ENCODE data around the gene XCL2. TPM values are rescaled to one million over a fixed set of nuclear protein-coding genes. Genes with fewer than 3 reads are reported as not detected.
"Not testable (repeated sequence)": the region's sequence is repeated elsewhere in the genome, so short reads cannot be mapped to it uniquely, and the experiment has no call there.

Gene XCL2
- total RNA-seq: not detected

- not testable (repeated sequence) for DNase-seq (ENCODE audit: low spot score)
Observed at GRCh38 chr1:168543840-168544498, at the start of gene XCL2. Gene XCL2, minus strand, starts transcription at chr1:168543997. Its CDS starts 33 bp downstream, at chr1:168543964.

- no peak for DNase-seq (ENCODE audit: low spot score)
Observed at GRCh38 chr1:168591641-168592250, 47.9 kb upstream of the XCL2 start.

- no peak for DNase-seq (ENCODE audit: low spot score)
Observed at GRCh38 chr1:168591066-168591465, 47.3 kb upstream of the XCL2 start.

GRCh38 chr1:168589167-168589566, 45.4 kb upstream of the XCL2 start:
- no peak for DNase-seq (ENCODE audit: low spot score)

- DNase-seq (ENCODE audit: low spot score): no peak
Observed at GRCh38 chr1:168585937-168586336, 42.1 kb upstream of the XCL2 start.

GRCh38 chr1:168585191-168585590, 41.4 kb upstream of the XCL2 start:
- DNase-seq (ENCODE audit: low spot score): no peak

GRCh38 chr1:168583571-168583970, 39.8 kb upstream of the XCL2 start:
- DNase-seq (ENCODE audit: low spot score): no peak

- DNase-seq (ENCODE audit: low spot score): no peak
Observed at GRCh38 chr1:168582688-168583336, 39.0 kb upstream of the XCL2 start.

GRCh38 chr1:168581817-168582572, 38.2 kb upstream of the XCL2 start:
- no peak for DNase-seq (ENCODE audit: low spot score)

GRCh38 chr1:168580991-168581390, 37.2 kb upstream of the XCL2 start:
- not testable (repeated sequence) for DNase-seq (ENCODE audit: low spot score)

- not testable (repeated sequence) for DNase-seq (ENCODE audit: low spot score)
Observed at GRCh38 chr1:168580290-168580689, 36.5 kb upstream of the XCL2 start.

- DNase-seq (ENCODE audit: low spot score): not testable (repeated sequence)
Observed at GRCh38 chr1:168578531-168579185, 34.9 kb upstream of the XCL2 start.

GRCh38 chr1:168576245-168576688, 32.5 kb upstream of the XCL2 start, which contains the start of gene XCL1:
Gene XCL1, plus strand, starts transcription at chr1:168576605. Its CDS starts 33 bp downstream, at chr1:168576638.
- DNase-seq (ENCODE audit: low spot score): not testable (repeated sequence)

GRCh38 chr1:168574234-168574633, 30.4 kb upstream of the XCL2 start:
- DNase-seq (ENCODE audit: low spot score): not testable (repeated sequence)

GRCh38 chr1:168572633-168573032, 28.8 kb upstream of the XCL2 start:
- DNase-seq (ENCODE audit: low spot score): no peak

GRCh38 chr1:168570652-168571051, 26.9 kb upstream of the XCL2 start:
- no peak for DNase-seq (ENCODE audit: low spot score)

GRCh38 chr1:168568346-168568745, 24.5 kb upstream of the XCL2 start:
- no peak for DNase-seq (ENCODE audit: low spot score)

GRCh38 chr1:168567568-168567967, 23.8 kb upstream of the XCL2 start:
- no peak for DNase-seq (ENCODE audit: low spot score)

GRCh38 chr1:168567007-168567406, 23.2 kb upstream of the XCL2 start:
- no peak for DNase-seq (ENCODE audit: low spot score)

GRCh38 chr1:168565825-168566224, 22.0 kb upstream of the XCL2 start:
- DNase-seq (ENCODE audit: low spot score): no peak

GRCh38 chr1:168561989-168562388, 18.2 kb upstream of the XCL2 start:
- no peak for DNase-seq (ENCODE audit: low spot score)

- no peak for DNase-seq (ENCODE audit: low spot score)
Observed at GRCh38 chr1:168560370-168560769, 16.6 kb upstream of the XCL2 start.

Data from mucosa of gallbladder (tissue), 1 donor.